Natural killer cell treated with Interleukin-12 subunit alpha and Interleukin-12 subunit beta and Interleukin-15 and Interleukin-18, amount 100 ng/mL, for 72 hours (primary cell): ENCODE measurements around the gene VOPP1. TPM values are rescaled to one million over a fixed set of nuclear protein-coding genes. Genes with fewer than 3 reads are reported as not detected.

ENCODE experiments used
- ATAC-seq, 2 donors: fragments of 150-1000 bp; cut with Tn5 transposase in 1 of 2; sonication (Bioruptor Pico), chemical (Tn5 transposase) in 1 of 2; 2 replicates each; pipeline ENCODE4 v1.10.0; 2021
- DNase-seq: peaks from one replicate; pipeline ENCODE4 v3.0.0; 2022; ENCODE audit warnings: low spot score
- H3K27ac Mint-ChIP-seq, 2 donors: 1 replicate in 1 of 2; 2 replicates in 1 of 2; pipeline ENCODE4 v1.8.0; 2022; ENCODE audit warnings: mixed read lengths in 2 of 2, mild to moderate bottlenecking in 1 of 2, moderate library complexity in 1 of 2
- H3K27me3 Mint-ChIP-seq, 2 donors: 1 replicate in 1 of 2; 2 replicates in 1 of 2; pipeline ENCODE4 v1.8.0; 2022; ENCODE audit warnings: mixed read lengths in 2 of 2
- H3K36me3 Mint-ChIP-seq: one replicate; pipeline ENCODE4 v1.8.0; 2022; ENCODE audit warnings: mixed read lengths
- H3K4me1 Mint-ChIP-seq, 2 donors: 1 replicate in 1 of 2; 2 replicates in 1 of 2; pipeline ENCODE4 v1.8.0; 2022; ENCODE audit warnings: low read depth in 2 of 2, mixed read lengths in 2 of 2, mild to moderate bottlenecking in 1 of 2
- H3K4me3 Mint-ChIP-seq: one replicate; pipeline ENCODE4 v1.8.0; 2022; ENCODE audit warnings: mixed read lengths
- H3K9me3 Mint-ChIP-seq: 2 replicates; pipeline ENCODE4 v1.8.0; 2022; ENCODE audit warnings: mixed read lengths
- total RNA-seq, 2 donors: library from RNA; stranded (reverse); gene quantifications; one replicate each; pipeline ENCODE4 v1.2.3, GENCODE V29; 2022

Gene VOPP1
- total RNA-seq, 2 donors from 2014 or later, result 204 to 244 TPM

DNA sequence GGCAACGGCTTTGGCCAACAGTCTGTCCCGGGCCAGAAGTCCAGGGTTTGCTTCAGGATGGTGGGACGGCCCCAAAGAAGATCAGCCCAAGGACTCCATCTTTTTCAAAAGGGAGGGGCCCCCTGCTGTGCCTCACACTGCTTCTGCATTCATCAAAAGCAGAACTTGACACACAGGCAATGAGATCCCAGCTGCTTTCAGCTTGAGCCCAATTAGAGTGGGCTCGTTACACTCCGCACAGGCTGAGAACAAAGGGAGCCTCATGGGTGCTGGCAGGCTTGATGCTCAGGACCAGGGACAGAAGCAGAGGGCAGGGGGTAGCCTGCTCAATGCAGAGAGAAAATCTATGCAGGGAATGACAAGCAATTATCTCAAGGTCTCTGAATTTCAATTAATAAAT is 45.5 kb downstream of the VOPP1 start:
- Mint-ChIP-seq H3K4me1 (peaks cover 58 to 65% of the 10 kb centered on the region in 2 donors), H3K9me3 (no peaks in the 10 kb centered on the region)
- ATAC-seq, result no peak

DNA sequence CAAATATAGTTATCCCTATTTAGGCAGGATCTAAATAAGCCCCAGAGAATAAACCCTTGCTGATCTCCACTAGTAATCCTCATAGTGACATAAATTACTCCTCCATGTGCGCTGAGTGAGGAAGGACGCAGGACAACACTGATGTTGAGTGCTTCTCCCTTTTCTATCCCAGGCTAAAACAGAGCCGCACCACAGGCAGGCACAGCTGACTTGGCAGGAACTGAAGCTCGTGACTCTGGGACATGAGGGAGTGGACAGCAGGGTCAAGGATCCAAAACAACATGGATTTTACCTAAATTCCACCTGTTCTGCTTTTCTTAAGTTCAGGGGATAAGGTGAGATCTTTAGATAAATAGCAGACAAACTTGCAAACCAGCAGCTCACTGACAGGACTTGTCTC is 46.0 kb downstream of the VOPP1 start:
- Mint-ChIP-seq H3K27ac (peak overlapping the region in 1 of 2 donors; percentile 80), H3K36me3 (peaks cover 5% of the 10 kb centered on the region), H3K9me3 (no peaks in the 10 kb centered on the region), H3K4me3 (no peak overlapping the region), H3K4me1 (peaks cover 58 to 63% of the 10 kb centered on the region in 2 donors), H3K27me3 (no peaks in the 10 kb centered on the region)
- ATAC-seq (no peak), DNase-seq (no peak)

More for the DNA sequence above, 45.5 kb downstream of the VOPP1 start:
- DNase-seq, result no peak
- peaks cover 8% of the 10 kb centered on the region for H3K36me3 Mint-ChIP-seq
- no peak overlapping the region for H3K4me3 Mint-ChIP-seq
- H3K27me3 Mint-ChIP-seq, result no peaks in the 10 kb centered on the region
- H3K27ac Mint-ChIP-seq, result peak overlapping the region in 1 of 2 donors; percentile 85

DNA sequence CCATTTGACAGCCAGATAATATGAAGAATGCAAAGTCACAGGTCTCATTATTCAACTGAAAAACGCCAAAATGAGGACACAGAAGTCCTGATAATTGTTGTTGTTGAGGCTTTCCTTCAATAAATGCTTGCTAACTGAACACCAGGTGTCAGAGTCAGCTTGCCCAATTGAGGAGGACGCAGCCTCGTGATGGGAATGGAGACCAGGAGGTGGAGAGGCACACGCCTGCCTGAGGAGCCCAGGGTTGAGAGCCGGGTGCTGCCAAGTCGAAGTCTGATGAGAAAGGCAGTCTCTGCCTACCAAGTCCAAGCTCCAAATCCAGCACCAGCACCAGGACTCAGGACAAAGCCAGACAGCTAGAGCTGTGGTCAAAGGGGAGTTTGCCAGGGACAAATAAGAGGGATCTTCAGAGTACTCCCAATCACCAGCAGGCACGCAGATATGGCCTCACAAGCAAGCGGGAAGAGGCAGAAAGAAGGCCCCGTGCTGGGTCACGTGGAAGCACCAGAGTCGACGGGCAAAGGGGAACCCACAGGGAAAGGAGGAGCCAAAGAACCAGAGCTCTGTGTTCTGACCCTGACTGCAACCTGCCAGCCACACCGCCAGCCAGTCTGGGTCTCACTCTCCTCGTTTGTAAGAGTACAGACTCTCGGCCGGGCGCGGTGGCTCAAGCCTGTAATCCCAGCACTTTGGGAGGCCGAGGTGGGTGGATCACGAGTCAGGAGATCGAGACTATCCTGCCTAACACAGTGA is 47.6 kb downstream of the VOPP1 start:
- H3K4me1 Mint-ChIP-seq, result peaks cover 59 to 62% of the 10 kb centered on the region in 2 donors
- H3K36me3 Mint-ChIP-seq, result peaks cover 3% of the 10 kb centered on the region
- no peak for ATAC-seq
- H3K27me3 Mint-ChIP-seq, result no peaks in the 10 kb centered on the region
- peak overlapping the region; percentile 59 to 80 for H3K27ac Mint-ChIP-seq
- H3K4me3 Mint-ChIP-seq, result peak overlapping the region; percentile 11
- no peak for DNase-seq
- H3K9me3 Mint-ChIP-seq, result no peaks in the 10 kb centered on the region

DNA sequence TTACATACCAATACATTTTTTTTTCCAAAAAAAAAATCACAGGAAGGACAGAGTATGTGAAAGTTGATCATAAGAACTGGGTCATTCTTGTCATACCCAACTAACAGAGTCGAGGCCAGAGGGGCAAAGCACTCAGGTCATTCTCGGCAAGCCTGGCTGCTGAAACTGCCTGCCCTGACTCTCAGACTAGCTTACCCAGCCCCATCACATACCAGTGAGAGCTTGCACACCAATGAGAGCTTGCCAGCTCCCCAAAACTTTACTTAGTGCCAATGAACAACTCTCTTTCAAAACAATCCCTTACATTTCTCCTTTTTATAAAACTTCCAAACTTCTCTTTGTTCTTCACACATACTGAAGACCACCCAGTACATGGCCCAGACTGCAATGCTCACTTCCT is 48.9 kb downstream of the VOPP1 start:
- Mint-ChIP-seq H3K27me3 (no peaks in the 10 kb centered on the region), H3K27ac (peak overlapping the region; percentile 59 to 80), H3K4me1 (peaks cover 67 to 68% of the 10 kb centered on the region in 2 donors), H3K9me3 (no peaks in the 10 kb centered on the region), H3K4me3 (peak overlapping the region; percentile 6), H3K36me3 (peaks cover 11% of the 10 kb centered on the region)
- ATAC-seq (no peak), DNase-seq (no peak)

DNA sequence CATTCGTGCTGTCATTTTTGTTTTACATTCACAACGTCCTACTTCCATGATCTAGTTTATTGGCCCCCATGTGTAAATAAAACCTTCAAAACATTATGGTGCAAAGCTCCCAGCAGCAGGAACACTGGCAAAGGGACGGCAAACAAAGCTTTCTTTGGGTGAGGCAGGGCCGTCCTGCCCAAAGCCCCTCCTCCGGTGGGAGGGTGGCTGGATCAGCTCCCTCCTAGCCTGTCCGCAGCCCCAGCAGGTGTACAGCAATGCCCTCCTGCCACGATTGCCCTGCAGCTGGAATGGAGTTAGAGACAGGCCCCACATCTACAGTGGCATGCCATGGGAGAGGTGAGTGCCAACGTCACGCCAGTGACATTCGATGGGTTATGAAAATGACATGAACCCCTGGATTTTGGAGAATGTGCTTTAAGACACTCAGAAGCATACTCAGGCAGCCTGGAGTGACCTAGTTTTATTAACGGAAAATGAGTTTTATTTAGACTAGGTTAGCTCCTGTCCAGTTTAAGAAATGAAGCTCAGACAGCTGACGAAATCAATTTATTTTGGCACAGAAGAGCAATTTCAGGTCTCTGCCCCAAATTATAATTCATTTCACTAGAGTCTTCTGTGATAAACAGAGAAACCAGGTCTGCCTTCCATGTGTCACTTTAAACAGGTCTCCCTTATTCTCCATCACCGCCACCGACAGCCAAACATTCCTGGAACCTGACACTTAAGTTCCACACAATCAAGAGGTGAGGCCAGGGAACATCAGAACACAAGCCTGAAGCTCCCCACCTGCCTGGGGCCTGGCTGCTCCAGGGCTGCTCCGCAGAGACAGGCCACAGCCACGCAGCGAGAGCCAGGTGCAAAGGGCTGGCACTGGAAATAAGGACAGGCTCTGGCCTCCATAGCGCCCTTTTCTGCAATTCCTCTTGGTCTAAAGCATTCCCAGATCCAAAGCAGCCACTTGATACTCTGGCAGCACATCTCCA is 50.1 kb downstream of the VOPP1 start:
- Mint-ChIP-seq H3K27ac (peak overlapping the region; percentile 59 to 80), H3K4me1 (peaks cover 75 to 76% of the 10 kb centered on the region in 2 donors), H3K9me3 (no peaks in the 10 kb centered on the region), H3K27me3 (no peaks in the 10 kb centered on the region), H3K4me3 (no peak overlapping the region), H3K36me3 (peaks cover 18% of the 10 kb centered on the region)
- DNase-seq (no peak), ATAC-seq (no peak)

DNA sequence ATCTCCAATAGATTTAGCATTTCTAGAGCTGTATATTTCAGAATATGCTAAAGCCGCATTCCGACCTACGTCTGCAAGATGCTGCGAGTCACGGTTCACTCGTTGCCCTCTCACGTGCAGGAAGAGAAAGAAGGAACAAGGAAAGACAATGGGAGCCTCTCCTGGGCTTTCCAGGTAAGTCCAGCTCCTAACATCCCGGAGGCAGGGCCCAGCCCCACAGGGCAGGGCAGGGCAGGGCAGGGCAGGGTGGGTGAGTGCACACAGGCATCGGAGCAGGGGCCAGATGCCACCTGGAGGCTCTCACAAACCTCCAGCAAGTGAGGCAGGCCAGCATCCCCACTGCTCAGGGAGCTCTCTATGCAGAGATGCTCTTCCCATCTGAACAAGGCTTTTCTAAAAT is 50.8 kb downstream of the VOPP1 start:
- Mint-ChIP-seq H3K9me3 (no peaks in the 10 kb centered on the region), H3K27me3 (no peaks in the 10 kb centered on the region), H3K4me3 (no peak overlapping the region), H3K4me1 (peaks cover 73 to 74% of the 10 kb centered on the region in 2 donors), H3K27ac (peak overlapping the region; percentile 59 to 80), H3K36me3 (peaks cover 18% of the 10 kb centered on the region)
- DNase-seq (no peak), ATAC-seq (no peak)

DNA sequence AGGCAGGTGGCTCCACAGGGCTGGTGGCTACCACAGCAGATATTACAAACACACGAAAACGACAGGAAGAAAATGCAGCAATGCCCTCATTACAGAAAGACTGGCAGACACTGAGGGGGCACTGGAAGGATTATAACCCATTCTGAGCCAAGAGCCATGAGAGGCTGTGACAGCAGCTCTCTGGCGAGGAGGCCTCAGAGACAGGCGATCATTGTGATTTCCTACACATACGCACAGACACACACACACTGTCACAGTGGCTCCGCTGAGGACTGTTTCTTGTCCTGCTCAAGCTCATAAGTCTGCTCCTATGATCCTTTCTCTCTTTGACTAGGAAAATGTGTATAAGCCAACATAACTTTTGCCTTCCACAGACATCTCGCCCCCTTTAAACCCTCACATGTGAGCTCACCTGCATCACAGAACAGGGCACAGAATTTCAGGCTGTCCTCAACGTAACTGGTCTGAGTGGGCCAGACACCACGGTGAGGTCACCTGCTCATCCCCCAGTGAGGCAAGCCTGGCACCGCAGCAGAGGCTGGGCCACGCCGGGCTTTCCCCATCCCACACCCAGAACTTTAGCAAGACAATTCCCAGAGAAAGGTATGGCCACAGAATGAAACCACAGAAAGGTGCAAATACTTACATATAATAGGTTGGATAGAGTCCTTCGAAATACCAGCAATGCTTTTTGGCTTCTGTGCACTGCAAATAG is 51.7 kb downstream of the VOPP1 start:
- Mint-ChIP-seq H3K9me3 (no peaks in the 10 kb centered on the region), H3K4me1 (peaks cover 74 to 83% of the 10 kb centered on the region in 2 donors), H3K4me3 (peak overlapping the region; percentile 23), H3K27ac (peak overlapping the region; percentile 59 to 80), H3K27me3 (no peaks in the 10 kb centered on the region), H3K36me3 (peaks cover 18% of the 10 kb centered on the region)
- ATAC-seq (no peak), DNase-seq (no peak)

DNA sequence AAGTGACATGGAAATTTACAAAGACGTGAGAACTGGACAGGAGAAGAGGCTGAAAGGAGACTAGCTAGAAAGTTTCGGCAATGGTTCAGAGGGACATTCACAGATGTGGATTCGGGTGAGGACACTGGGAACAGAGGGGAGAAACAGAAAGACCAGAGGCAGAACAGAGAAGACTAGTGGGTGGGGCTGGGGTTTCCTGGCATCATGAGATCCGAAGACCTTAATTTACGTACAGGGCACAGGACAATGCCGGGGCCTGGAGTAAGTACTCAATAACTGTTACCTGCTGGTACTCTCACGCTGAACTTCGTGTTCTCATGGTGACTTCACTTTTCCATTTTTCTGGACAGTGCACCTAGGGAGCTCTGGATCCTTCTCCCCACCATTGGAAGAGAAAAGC is 53.5 kb downstream of the VOPP1 start:
- H3K9me3 Mint-ChIP-seq, result no peaks in the 10 kb centered on the region
- no peak for DNase-seq
- no peak for ATAC-seq
- H3K36me3 Mint-ChIP-seq, result peaks cover 18% of the 10 kb centered on the region
- H3K27ac Mint-ChIP-seq, result peak overlapping the region in 1 of 2 donors; percentile 80
- H3K4me1 Mint-ChIP-seq, result peaks cover 71 to 80% of the 10 kb centered on the region in 2 donors
- no peaks in the 10 kb centered on the region for H3K27me3 Mint-ChIP-seq
- no peak overlapping the region for H3K4me3 Mint-ChIP-seq

DNA sequence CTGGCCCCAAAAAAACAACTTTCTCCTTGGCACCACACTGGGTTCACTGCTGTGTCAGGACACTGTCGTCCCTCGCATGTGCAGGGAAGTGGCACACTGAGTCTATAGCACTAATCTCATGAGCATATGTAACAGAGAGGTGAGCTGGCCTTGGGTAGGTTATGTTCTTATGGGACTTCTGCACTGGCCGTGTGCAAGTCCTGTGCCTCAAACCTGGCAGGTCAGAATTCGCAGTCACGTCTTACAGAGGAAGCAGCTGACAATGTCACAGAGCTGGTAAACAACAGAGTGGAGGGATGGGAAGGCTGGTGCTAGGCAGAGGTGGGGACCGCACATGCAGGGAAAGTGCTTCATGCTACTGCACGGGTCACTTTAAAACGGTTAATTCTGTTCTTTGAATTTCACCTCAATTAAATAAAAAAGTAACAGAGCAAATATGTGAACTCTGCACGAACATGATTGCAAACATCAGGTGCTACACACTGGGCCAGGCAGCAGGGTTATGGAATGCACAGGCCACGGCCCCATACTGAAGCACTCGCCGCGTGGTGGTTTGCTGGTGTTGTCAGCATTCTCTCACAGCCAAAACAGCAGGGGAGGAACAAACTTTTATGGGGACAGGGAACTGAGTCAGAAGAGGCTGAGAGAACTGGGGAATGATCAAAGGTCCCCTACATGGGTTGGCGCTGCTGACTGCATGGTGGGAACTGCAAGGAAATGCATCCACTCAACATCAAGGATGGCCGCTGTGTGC is 54.2 kb downstream of the VOPP1 start:
- Mint-ChIP-seq H3K36me3 (peaks cover 23% of the 10 kb centered on the region), H3K27me3 (no peaks in the 10 kb centered on the region), H3K4me1 (peaks cover 72 to 74% of the 10 kb centered on the region in 2 donors), H3K27ac (peak overlapping the region; percentile 32 to 80), H3K9me3 (no peaks in the 10 kb centered on the region), H3K4me3 (peak overlapping the region; percentile 11)
- ATAC-seq (no peak), DNase-seq (no peak)

DNA sequence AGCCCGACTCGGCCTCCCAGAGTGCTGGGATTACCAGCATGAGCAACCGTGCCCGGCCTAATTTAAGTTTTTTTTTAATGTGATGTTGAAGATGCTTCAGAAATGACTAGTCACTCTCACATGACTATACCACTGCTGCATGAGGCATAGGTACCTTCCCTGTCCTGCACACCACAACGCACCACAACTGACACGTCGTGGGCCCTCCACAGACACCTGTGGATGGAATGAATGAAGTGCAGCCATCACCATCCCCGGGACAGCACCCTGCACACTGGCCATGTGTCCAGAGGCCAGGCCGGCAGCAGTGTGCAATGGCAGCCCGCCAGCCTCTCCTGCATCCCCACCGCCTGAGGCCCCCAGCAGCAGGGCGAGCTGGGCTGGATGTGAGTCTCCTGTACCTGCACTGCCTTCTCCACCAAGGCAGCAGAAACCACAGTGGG is 55.1 kb downstream of the VOPP1 start:
- peak overlapping the region; percentile 11 for H3K4me3 Mint-ChIP-seq
- H3K4me1 Mint-ChIP-seq, result peaks cover 67 to 71% of the 10 kb centered on the region in 2 donors
- H3K36me3 Mint-ChIP-seq, result peaks cover 23% of the 10 kb centered on the region
- peak; percentile 67 to 92 for ATAC-seq
- H3K9me3 Mint-ChIP-seq, result no peaks in the 10 kb centered on the region
- no peaks in the 10 kb centered on the region for H3K27me3 Mint-ChIP-seq
- DNase-seq, result no peak
- H3K27ac Mint-ChIP-seq, result peak overlapping the region; percentile 32 to 80

DNA sequence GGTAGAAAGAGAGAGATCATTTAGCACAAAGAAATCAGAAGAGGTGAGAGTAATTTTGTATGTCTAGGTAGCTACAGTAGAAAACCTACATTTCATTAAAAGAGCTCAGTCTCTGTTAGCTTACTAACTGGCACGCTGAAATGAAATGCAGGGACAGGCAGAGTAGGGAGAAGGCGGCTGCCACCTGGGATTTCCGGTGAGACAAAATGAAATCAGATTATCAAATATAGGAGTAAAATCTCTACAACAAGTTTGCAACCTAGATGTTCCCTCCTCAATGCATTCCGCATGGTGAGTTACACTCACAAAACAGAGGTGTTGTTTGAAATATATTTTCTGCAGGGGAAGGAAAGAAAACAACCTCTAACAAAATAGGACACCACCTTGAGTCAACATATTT is 55.9 kb downstream of the VOPP1 start:
- Mint-ChIP-seq H3K27ac (peak overlapping the region; percentile 58 to 89), H3K27me3 (no peaks in the 10 kb centered on the region), H3K9me3 (no peaks in the 10 kb centered on the region), H3K4me1 (peaks cover 67 to 68% of the 10 kb centered on the region in 2 donors), H3K4me3 (peak overlapping the region; percentile 55), H3K36me3 (peaks cover 28% of the 10 kb centered on the region)
- ATAC-seq, result no peak
- no peak for DNase-seq

DNA sequence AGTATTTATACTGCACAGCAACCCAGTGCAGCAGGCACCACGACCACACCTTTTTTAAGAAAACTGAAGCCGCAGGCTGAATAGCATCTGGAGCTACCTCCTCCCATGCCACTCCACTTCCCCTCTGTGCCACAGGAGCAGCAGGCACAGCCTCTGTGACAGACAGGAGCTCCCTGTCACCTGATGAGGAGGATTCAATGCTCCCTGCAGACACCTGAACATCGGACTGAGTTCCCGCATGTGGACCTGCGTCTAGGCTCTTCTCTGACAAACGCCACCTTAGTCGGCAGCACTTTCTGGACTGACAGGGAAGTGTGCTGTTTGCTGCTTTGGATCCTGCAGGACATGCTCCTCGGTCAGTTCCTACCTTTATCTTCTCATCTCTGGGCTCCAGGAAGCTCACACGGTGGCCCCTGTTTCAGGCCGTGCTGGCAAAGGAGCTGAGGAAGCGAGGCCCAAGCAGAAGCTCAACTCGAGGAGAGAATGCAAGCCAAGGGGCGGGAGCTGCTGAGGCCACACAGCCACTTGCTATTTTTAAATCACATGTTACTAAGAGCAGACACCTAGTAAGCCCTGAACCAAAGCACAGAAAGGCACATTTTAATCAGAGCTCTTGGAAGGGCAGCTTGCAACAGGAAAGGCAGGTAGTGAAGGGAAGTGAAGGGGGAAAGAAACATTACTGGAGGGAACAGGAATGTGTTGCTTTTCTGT is 56.6 kb downstream of the VOPP1 start:
- Mint-ChIP-seq H3K27ac (peak overlapping the region; percentile 58 to 89), H3K36me3 (peaks cover 28% of the 10 kb centered on the region), H3K4me1 (peaks cover 65 to 68% of the 10 kb centered on the region in 2 donors), H3K27me3 (no peaks in the 10 kb centered on the region), H3K4me3 (peak overlapping the region; percentile 55), H3K9me3 (no peaks in the 10 kb centered on the region)
- DNase-seq, result no peak
- peak in 1 of 2 donors; percentile 43 for ATAC-seq
